GM23248 (cell line): Measurements from ENCODE around the gene EHBP1. TPM values are rescaled to one million over a fixed set of nuclear protein-coding genes. Genes with fewer than 3 reads are reported as not detected.

ENCODE experiments used
- DNase-seq: peaks from one replicate; pipeline ENCODE4 v3.0.0-alpha.2; 2015
- H2AFZ ChIP-seq: fragments of 200-600 bp; sonication (generic); 2 replicates; pipeline ENCODE4 v1.6.1; 2016; ENCODE audit warnings: antibody characterized with exemption
- H3F3A ChIP-seq: fragments of 200-600 bp; sonication (generic); 2 replicates; pipeline ENCODE4 v1.6.1; 2016; ENCODE audit warnings: mild to moderate bottlenecking, antibody characterized with exemption, mixed run types; ENCODE audit not compliant: insufficient read depth
- H3K27ac ChIP-seq: fragments of 200-600 bp; sonication (generic); 2 replicates; pipeline ENCODE4 v1.5.1; 2016; ENCODE audit warnings: mild to moderate bottlenecking
- H3K27me3 ChIP-seq: fragments of 200-600 bp; sonication (generic); replicated peaks from 2 replicates; pipeline ENCODE4 v1.6.1; 2016; ENCODE audit warnings: mild to moderate bottlenecking; ENCODE audit not compliant: insufficient read depth
- H3K36me3 ChIP-seq: fragments of 200-600 bp; sonication (generic); 2 replicates; pipeline ENCODE4 v1.6.1; 2016; ENCODE audit warnings: low read depth, mild to moderate bottlenecking
- H3K4me1 ChIP-seq: fragments of 200-600 bp; sonication (generic); 2 replicates; pipeline ENCODE4 v1.6.1; 2016; ENCODE audit warnings: mild to moderate bottlenecking; ENCODE audit not compliant: insufficient read depth
- H3K4me2 ChIP-seq: fragments of 200-600 bp; sonication (generic); one replicate; pipeline ENCODE4 v1.6.1; 2016; ENCODE audit warnings: mild to moderate bottlenecking; ENCODE audit not compliant: unreplicated experiment
- H3K4me3 ChIP-seq: fragments of 200-600 bp; sonication (generic); 2 replicates; pipeline ENCODE4 v1.5.1; 2016; ENCODE audit warnings: mild to moderate bottlenecking
- H3K79me2 ChIP-seq: fragments of 200-600 bp; sonication (generic); 2 replicates; pipeline ENCODE4 v1.6.1; 2016; ENCODE audit warnings: mild to moderate bottlenecking; ENCODE audit not compliant: insufficient read depth
- H3K9ac ChIP-seq: fragments of 200-600 bp; sonication (generic); 2 replicates; pipeline ENCODE4 v1.6.1; 2016; ENCODE audit warnings: mild to moderate bottlenecking
- H3K9me2 ChIP-seq: fragments of 200-600 bp; sonication (generic); 2 replicates; pipeline ENCODE4 v1.6.1; 2016; ENCODE audit warnings: mixed run types, mild to moderate bottlenecking, moderate library complexity; ENCODE audit not compliant: insufficient read depth
- H3K9me3 ChIP-seq: fragments of 200-600 bp; sonication (generic); one replicate; pipeline ENCODE4 v1.6.1; 2017; ENCODE audit warnings: low read depth
- H4K20me1 ChIP-seq: fragments of 200-600 bp; sonication (generic); 2 replicates; pipeline ENCODE4 v1.6.0; 2016; ENCODE audit not compliant: insufficient read depth
- EZH2 ChIP-seq: fragments of 200-600 bp; sonication (generic); IDR thresholded peaks from 2 replicates; pipeline ENCODE4 v1.6.1; 2018; ENCODE audit warnings: antibody characterized with exemption, mild to moderate bottlenecking; ENCODE audit not compliant: insufficient read depth, poor library complexity, severe bottlenecking
- EZH2phosphoT487 ChIP-seq: fragments of 200-600 bp; sonication (generic); IDR thresholded peaks from 2 replicates; pipeline ENCODE4 v1.6.1; 2018; ENCODE audit warnings: antibody characterized with exemption, moderate library complexity, mild to moderate bottlenecking, low read depth; ENCODE audit not compliant: insufficient read depth
- WGBS, 2 experiments: methylation state at CpG; one replicate each; pipeline ENCODE4 v1.1.6; 2015 to 2017; ENCODE audit warnings: low lambda C conversion rate in 2 of 2, low coverage in 1 of 2; ENCODE audit errors: missing lambda C conversion rate in 2 of 2; 5-methylcytosine and 5-hydroxymethylcytosine counted together
- in situ Hi-C: fragments of 300-500 bp; cut with MboI; formaldehyde crosslinking; loops from 2 replicates; pipeline ENCODE4 v1.15.0; 2020
- polyA plus RNA-seq: library from polyadenylated mRNA; unstranded; fragments of >200 nt; fragmentation: Nextera tagmentation; extraction: Ambion mirVana; gene quantifications from 2 replicates; pipeline ENCODE4 v1.2.1, GENCODE V29; 2016
- total RNA-seq: library from RNA; depleted of rRNA; stranded (reverse); fragments of >200 nt; shearing (Covaris generic); gene quantifications from 2 replicates; pipeline ENCODE4 v1.2.3, GENCODE V29; 2014

Gene EHBP1
- total and polyA plus RNA-seq, 2 experiments from 2014 or later, result 41.3 to 56.8 TPM

DNA sequence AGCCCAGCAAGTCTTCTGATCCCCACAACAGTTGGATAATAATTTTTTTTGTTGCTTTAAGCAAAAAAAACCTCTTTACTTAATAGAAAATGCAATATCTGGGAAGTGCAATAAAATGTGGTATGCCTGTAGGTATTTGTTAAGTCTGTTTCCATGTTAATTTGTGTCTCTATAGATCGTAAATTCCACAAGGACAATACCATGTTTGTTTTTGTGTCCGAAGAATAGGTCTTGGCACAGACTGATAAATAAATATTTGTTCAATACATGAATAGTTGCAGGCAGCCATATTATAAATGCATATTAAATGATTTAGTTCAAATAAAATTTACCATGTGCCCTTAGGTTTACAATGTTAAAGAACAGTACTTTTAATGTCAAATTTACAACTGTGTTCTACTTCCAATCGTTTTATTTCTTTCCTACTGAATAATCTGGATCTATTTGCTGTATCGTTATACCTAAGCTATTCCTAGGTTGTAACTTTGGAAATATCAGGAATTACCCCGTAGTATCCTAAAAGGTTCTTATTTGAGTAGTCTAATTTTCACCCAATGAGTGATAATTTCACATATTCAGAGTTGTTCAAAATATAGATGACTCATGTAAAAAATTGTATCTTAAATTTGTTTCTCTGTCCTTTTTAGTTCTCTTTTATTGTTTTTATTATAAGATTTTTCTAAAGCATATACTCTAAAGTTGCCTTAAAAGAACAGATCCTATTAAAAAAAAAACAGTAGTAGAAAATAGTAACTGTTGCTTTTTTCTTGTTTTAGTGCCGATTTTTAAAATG is 151.8 kb downstream of the EHBP1 start:
- Histone ChIP-seq H3K9me3 (no peaks in the 10 kb centered on the region), H4K20me1 (no peaks in the 10 kb centered on the region), H3K4me2 (no peak overlapping the region), H3K4me1 (no peaks in the 10 kb centered on the region), H3K9me2 (no peaks in the 10 kb centered on the region), H3K27me3 (no peaks in the 10 kb centered on the region), H3K36me3 (peaks cover 41% of the 10 kb centered on the region), H3K79me2 (no peaks in the 10 kb centered on the region), H3K9ac (no peak overlapping the region), H3K4me3 (no peak overlapping the region), H3K27ac (no peak overlapping the region), H3F3A (no peaks in the 10 kb centered on the region), H2AFZ (no peak overlapping the region)
- DNase-seq, result no peak
- TF ChIP-seq EZH2phosphoT487, result no peak
- no peak for TF ChIP-seq EZH2
- 89 to 90% methylated on average over 6 of the region's 6 CpGs for WGBS, 2 experiments
- in situ Hi-C loops, result no loop called here

DNA sequence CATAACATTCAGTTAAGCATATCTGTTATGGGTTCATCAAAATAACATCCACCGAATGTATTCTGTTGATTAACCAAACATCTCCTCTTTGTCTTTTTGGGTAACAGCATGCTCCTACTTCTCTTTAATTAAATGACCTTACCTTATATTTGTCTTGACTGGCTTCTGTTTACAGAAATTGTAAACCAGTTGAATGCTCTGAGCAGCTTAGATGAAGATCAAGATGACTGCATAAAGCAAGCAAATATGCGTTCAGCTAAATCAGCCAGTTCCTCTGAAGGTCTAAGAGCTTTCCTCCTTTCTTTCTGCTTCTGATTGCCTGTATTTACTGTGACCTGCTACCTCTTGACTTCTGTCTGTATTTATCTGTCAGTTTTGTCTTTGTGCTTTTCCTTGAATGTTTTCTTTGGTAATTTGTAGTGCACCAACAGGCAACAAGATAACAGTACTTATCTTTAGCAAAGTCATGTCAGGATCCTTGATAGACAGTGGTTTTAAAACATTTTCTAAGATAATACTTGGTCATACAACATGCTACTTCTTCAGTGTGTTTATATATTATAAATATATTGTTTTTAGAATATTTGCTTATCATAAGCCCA is 152.8 kb downstream of the EHBP1 start:
- in situ Hi-C loops, result no loop called here
- no peak overlapping the region for H3K4me2 ChIP-seq
- H3K9me2 ChIP-seq, result no peaks in the 10 kb centered on the region
- H3K36me3 ChIP-seq, result peaks cover 39% of the 10 kb centered on the region
- H2AFZ ChIP-seq, result no peak overlapping the region
- no peak for DNase-seq
- H3K9me3 ChIP-seq, result no peaks in the 10 kb centered on the region
- no peaks in the 10 kb centered on the region for H3K27me3 ChIP-seq
- H3K27ac ChIP-seq, result no peak overlapping the region
- H3K79me2 ChIP-seq, result no peaks in the 10 kb centered on the region
- TF ChIP-seq EZH2 (no peak), EZH2phosphoT487 (no peak)
- no peaks in the 10 kb centered on the region for H4K20me1 ChIP-seq
- H3K4me3 ChIP-seq, result no peak overlapping the region
- no peaks in the 10 kb centered on the region for H3F3A ChIP-seq
- H3K4me1 ChIP-seq, result no peaks in the 10 kb centered on the region
- H3K9ac ChIP-seq, result no peak overlapping the region
- WGBS, 2 experiments, result 100% methylated on average over 2 of the region's 2 CpGs

DNA sequence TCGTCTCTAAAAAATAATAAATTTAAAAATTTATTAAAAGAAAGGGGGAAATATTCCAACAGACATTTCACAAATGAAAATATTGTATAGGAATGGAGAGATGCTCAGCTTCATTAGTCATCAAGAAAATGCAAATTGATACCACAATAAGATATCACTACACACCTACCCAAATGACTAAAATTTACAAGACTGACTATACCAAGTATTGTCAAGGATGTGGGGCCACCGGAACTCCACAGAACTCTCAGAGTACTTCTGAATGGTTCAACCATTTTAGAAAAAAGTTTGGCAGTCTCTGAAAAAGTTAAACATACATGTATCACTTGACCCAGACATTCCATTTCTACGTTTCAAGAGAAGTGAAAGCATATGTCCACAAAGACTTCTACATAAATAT is 163.4 kb downstream of the EHBP1 start:
- Histone ChIP-seq H3K9ac (no peak overlapping the region), H3K4me2 (no peak overlapping the region), H3K27ac (no peak overlapping the region), H3K4me1 (no peaks in the 10 kb centered on the region), H3K9me3 (no peaks in the 10 kb centered on the region), H3K27me3 (no peaks in the 10 kb centered on the region), H3K36me3 (peaks cover 70% of the 10 kb centered on the region), H3F3A (0 out of 2 replicates have a peak, but pooled peaks cover 6% of the 10 kb centered on the region), H2AFZ (no peak overlapping the region), H3K79me2 (peaks cover 19% of the 10 kb centered on the region), H3K4me3 (no peak overlapping the region), H3K9me2 (no peaks in the 10 kb centered on the region; the same call in 1 of the 2 replicates), H4K20me1 (no peaks in the 10 kb centered on the region)
- TF ChIP-seq EZH2 (no peak), EZH2phosphoT487 (no peak)
- in situ Hi-C loops, result no loop called here
- WGBS, 2 experiments, result 84 to 85% methylated on average over 3 of the region's 3 CpGs
- no peak for DNase-seq

DNA sequence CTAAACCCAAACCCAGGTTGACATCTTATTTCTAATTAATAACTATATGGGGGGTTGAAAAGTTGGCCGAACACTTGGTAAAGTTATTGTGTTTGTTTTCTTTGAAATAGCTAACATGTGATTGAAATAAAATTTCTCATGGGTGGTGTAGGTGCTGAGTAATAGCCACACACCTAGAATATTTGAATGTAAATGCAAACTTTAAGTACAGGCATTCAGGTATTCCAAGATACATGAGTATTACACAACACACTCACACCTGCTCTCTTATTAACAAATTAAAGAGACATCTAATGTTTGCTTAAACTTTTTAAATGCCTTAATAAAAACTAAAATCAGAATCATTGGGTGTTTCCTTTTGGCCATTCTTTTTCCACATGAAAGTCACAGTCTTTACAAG is 165.5 kb downstream of the EHBP1 start:
- no peak overlapping the region for H2AFZ ChIP-seq
- TF ChIP-seq EZH2phosphoT487 (no peak), EZH2 (no peak)
- no peaks in the 10 kb centered on the region for H4K20me1 ChIP-seq
- no peaks in the 10 kb centered on the region; the same call in 1 of the 2 replicates for H3K9me2 ChIP-seq
- 0 out of 2 replicates have a peak, but pooled peaks cover 11% of the 10 kb centered on the region for H3F3A ChIP-seq
- H3K9me3 ChIP-seq, result no peaks in the 10 kb centered on the region
- in situ Hi-C loops, result no loop called here
- H3K79me2 ChIP-seq, result peaks cover 17% of the 10 kb centered on the region
- no peaks in the 10 kb centered on the region for H3K27me3 ChIP-seq
- peaks cover 68% of the 10 kb centered on the region for H3K36me3 ChIP-seq
- no peak for DNase-seq
- no peaks in the 10 kb centered on the region for H3K4me1 ChIP-seq
- no peak overlapping the region for H3K4me2 ChIP-seq
- no peak overlapping the region for H3K4me3 ChIP-seq
- H3K9ac ChIP-seq, result no peak overlapping the region
- WGBS, 2 experiments, result 98 to 100% methylated on average over 1 of the region's 1 CpG
- H3K27ac ChIP-seq, result no peak overlapping the region
